IPS-20b (cell line): ENCODE measurements around the gene CA4.
"Not testable (repeated sequence)": the region's sequence is repeated elsewhere in the genome, so short reads cannot be mapped to it uniquely, and the experiment has no call there.

Experiments used
- H3K27ac ChIP-seq: one replicate; pipeline ENCODE4 v1.5.1; 2013; ENCODE audit warnings: low read length
- H3K27me3 ChIP-seq: 2 replicates; pipeline ENCODE4 v1.6.1; 2013; ENCODE audit warnings: mild to moderate bottlenecking, low read length, inconsistent platforms; ENCODE audit not compliant: insufficient read depth
- H3K36me3 ChIP-seq: 2 replicates; pipeline ENCODE4 v1.6.1; 2013; ENCODE audit warnings: low read depth, mild to moderate bottlenecking, inconsistent platforms, low read length, moderate library complexity; ENCODE audit not compliant: insufficient read depth
- H3K4me1 ChIP-seq: 2 replicates; pipeline ENCODE4 v1.6.1; 2013; ENCODE audit warnings: mild to moderate bottlenecking, control low read depth, inconsistent platforms, low read length, moderate library complexity; ENCODE audit not compliant: insufficient read depth
- H3K4me3 ChIP-seq: 2 replicates; pipeline ENCODE4 v1.5.1; 2013; ENCODE audit warnings: mild to moderate bottlenecking, low read length, inconsistent platforms
- H3K9ac ChIP-seq: 2 replicates; pipeline ENCODE4 v1.6.1; 2013; ENCODE audit warnings: low read depth, mild to moderate bottlenecking, inconsistent platforms, low read length, moderate library complexity
- H3K9me3 ChIP-seq: 2 replicates; pipeline ENCODE4 v1.6.1; 2013; ENCODE audit warnings: mild to moderate bottlenecking, low read depth, low read length, inconsistent platforms; ENCODE audit not compliant: insufficient read depth

Gene CA4

DNA sequence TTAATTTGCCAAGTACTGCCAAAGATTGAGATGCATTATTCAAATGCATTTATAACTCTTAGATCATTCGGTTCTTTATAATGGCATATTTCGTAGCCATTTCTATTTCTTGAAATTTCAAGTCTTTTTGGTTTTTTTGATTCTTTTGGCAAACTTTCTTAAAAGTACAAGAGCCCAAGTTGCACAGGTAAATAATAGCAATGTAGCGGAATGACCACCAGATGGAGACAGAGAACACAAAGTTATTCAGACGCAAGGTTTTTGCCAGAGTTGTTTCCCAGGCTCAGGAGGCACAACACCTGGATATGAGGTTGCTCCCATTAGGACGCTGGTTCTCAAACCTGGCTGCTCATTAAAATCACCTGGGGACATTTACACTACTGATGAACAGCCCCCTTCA lies 38.1 kb upstream of the CA4 start:
- H3K27ac ChIP-seq, H3K4me1 ChIP-seq, H3K27me3 ChIP-seq: not testable (repeated sequence)

DNA sequence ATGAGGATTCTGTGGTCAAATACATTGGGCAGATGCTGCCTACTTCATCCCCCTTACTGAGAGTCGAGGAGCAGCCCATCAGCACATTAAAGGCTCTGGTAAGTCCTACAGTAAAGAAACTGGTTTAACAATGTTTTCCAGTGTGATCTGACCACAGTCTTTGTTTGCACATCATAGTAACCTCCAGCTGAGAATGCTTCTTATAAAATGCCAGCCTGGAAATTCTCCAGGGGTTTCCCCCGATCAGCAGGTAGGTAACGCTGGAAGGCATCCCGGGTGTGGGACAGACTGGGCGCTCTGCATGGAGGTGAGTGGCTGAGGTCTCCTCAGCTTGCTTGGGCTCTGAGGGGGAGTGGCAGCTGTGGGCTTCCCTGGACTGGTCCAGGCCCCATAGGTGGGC lies 34.4 kb upstream of the CA4 start:
- H3K9ac ChIP-seq, H3K27me3 ChIP-seq, H3K4me1 ChIP-seq, H3K9me3 ChIP-seq, H3K4me3 ChIP-seq, H3K27ac ChIP-seq, H3K36me3 ChIP-seq: not testable (repeated sequence)

More for the DNA sequence above, 38.1 kb upstream of the CA4 start:
- H3K4me3 ChIP-seq, H3K9me3 ChIP-seq, H3K36me3 ChIP-seq, H3K9ac ChIP-seq: not testable (repeated sequence)

DNA sequence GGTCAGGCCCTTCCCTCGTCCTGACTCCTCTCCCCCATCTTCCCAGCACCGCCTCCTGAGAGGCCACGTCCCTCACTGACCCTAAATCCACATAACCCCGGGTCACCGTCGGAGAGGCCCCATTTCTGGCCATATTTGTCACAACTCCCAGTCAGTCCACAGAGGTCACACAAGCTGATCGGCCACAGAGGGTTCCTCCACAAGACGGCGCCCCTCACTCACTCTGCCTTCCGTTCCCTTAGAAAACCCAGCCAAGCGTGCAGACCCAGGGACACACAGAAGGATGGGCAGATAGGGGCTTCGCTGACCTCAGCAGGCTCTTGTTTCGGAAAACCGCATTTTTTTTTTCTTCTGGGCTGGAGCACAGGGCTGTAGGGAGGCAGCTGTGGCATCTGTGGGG lies 33.6 kb upstream of the CA4 start:
- H3K27me3 ChIP-seq, H3K4me3 ChIP-seq, H3K4me1 ChIP-seq, H3K9ac ChIP-seq, H3K9me3 ChIP-seq, H3K27ac ChIP-seq, H3K36me3 ChIP-seq: not testable (repeated sequence)

DNA sequence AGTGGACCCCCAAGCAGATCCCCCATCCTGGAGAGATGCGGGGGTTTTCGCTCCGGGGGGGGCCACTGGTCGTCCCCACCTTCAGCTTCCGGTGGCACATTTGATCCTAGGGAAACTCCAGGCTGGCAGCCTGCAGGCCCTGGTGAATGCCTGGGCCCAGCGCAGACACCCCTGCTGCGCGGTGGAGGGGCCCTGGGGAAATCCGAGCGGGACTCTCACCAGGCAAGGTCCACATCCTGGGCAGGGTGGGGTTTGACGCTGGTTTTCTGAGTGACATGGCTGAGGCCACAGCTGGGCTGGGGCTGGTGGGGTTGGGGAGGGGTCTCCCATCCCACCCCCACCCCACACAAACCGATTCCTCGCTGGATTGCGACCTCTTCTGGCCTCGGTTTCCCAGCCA lies 30.6 kb upstream of the CA4 start:
- not testable (repeated sequence) for H3K4me3 ChIP-seq, H3K27ac ChIP-seq, H3K27me3 ChIP-seq, H3K9ac ChIP-seq, H3K4me1 ChIP-seq, H3K36me3 ChIP-seq, H3K9me3 ChIP-seq

DNA sequence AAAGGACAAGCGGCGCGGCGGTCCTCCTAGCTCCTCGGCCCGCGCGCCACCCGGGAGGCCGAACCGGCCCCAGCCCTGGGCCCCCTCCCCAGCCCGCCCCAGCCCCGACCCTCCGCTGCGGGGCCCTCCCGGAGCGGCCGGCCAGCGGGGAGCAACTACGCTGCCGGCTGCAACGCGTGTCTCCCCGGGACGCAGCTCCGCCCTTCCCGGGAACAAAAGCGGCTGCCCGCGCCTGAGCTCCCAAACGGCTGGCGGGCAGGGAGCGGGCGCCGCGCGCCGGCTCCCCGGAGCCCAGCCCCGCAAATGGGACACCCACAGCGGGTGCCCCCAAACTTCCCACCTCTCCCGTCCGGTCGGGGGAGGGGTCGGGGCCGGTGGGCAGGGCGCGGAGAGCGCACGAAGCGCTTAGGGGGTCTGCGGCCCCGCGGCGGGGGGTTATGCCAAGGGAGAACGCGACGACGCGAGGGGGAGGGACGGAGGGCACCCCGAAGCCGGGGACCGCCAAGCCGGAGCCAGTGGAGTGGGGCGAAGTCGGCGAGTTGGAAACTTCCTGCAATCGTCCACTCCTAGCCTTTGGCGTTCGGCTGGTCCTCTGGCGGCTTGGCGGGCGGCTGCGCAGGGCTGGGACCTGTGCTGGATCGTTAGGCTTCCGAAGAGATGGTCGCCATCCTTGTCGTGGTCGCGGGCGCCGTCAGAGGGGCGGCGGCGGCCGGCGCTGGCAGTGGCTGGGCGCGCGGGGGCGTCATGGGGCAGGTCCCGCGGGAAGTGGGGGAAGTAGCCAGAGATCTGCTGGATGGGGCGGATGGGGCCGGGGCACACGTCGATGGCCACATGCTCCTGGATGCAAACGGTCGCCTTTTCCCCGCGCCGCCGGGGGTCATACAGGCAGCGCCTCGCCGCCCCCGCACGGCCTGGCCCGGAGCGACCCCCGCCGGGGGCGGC lies 29.7 kb upstream of the CA4 start:
- H3K4me1 ChIP-seq, H3K9me3 ChIP-seq, H3K36me3 ChIP-seq, H3K27ac ChIP-seq, H3K4me3 ChIP-seq, H3K9ac ChIP-seq, H3K27me3 ChIP-seq: not testable (repeated sequence)

DNA sequence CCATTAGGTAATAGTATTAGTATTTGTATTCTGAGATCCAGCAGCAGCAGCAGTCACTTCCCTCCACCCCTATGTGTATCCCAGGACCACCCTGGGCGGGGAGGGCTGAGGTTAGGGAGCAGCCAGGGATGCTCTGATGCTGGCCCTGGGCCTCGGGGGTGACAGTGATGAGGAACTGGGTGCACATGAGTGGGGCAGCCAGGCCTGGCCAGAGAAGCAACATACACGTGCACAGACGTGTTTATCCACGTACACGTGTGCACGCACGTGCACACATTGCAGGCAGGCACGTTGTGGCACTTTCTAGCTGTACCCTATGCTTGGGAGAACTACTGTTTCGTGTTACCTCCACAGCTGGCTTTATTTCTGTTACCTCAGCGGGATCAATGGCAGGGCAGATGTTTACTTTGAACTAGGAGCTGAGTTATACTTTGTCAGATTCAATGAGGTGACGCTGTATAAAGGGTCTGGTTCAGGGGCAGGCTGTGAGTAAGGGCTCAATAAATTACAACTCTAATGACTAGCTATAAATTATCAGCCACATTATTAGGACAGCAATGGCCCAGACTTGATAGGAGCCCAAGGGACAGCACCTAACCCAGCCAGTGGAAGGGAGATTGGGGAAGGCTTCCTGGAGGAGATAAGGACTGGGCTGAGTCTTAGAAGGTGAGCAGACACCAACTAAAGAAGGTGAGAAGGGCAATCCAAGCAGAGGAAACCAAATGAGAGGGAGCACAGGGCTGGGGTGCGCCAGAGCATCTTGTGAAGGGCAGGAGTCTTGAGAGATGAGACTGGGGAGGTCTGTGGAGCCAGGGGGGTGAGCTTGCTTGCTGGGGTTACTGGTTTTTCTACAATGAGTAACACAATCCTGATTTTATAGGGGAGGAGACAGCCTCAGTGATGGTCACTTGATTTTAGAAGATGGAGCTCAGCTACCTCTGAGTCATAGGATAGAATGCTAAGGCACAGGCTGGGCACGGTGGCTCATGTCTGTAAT lies 22.4 kb upstream of the CA4 start:
- Histone ChIP-seq H3K4me1 (no peaks in the 10 kb centered on the region), H3K36me3 (no peaks in the 10 kb centered on the region), H3K4me3 (no peak overlapping the region), H3K27me3 (peaks cover 14% of the 10 kb centered on the region), H3K27ac (no peak overlapping the region), H3K9ac (no peak overlapping the region), H3K9me3 (no peaks in the 10 kb centered on the region)

DNA sequence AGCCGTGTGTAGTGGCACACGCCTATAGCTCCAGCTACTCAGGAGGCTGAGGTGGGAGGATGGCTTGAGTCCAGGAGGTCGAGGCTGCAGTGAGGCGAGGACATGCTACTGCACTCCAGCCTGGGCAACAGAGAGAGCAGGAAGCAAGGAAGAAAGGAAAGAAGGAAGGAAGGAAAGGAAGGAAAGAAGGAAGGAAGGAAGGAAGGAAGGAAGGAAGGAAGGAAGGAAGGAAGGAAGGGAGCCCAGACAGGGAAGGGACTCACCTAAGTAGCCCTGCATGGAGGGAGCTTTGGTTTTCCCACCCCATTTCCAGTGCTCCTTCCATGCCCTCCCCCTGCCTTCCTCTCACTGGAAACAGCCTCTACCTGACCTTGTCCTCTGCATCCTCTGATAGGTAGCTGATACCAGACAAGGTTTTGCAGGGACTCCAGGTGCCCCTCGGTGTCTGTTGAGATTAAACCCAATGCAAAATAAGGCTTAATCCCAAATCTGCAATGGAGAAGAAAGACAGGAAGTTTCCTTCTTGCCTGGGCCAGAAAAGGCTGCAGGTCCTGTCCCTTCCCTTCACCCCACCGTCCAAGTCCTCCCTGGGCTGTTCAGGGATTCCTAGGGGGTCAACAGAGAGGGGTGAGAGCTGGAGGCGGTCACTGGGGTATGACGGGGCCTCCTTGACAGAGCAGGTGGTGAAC lies 21.5 kb upstream of the CA4 start:
- Histone ChIP-seq H3K27me3 (peaks cover 14% of the 10 kb centered on the region), H3K4me1 (no peaks in the 10 kb centered on the region), H3K27ac (no peak overlapping the region), H3K4me3 (no peak overlapping the region), H3K9me3 (no peaks in the 10 kb centered on the region), H3K9ac (no peak overlapping the region), H3K36me3 (no peaks in the 10 kb centered on the region)

DNA sequence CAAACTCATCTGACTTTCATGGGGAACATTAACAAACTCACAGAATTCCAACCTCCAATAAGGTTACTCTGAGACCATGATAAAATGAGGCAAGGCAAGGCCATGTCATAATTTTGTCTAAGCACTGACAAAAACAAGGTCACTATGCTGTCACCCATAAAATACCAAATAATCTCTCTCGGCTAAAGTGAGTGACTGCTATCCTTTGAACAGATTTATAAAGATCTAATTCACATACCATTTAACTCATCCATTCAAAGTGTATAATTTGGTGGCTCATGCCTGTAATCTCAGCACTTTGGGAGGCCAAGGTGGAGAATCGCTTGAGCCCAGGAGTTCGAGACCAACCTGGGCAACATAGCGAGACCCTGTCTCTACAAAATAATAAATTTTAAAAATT lies 20.6 kb upstream of the CA4 start:
- Histone ChIP-seq H3K36me3 (no peaks in the 10 kb centered on the region), H3K27me3 (peaks cover 17% of the 10 kb centered on the region), H3K27ac (no peak overlapping the region), H3K9ac (no peak overlapping the region), H3K4me3 (no peak overlapping the region), H3K9me3 (no peaks in the 10 kb centered on the region), H3K4me1 (no peaks in the 10 kb centered on the region)

DNA sequence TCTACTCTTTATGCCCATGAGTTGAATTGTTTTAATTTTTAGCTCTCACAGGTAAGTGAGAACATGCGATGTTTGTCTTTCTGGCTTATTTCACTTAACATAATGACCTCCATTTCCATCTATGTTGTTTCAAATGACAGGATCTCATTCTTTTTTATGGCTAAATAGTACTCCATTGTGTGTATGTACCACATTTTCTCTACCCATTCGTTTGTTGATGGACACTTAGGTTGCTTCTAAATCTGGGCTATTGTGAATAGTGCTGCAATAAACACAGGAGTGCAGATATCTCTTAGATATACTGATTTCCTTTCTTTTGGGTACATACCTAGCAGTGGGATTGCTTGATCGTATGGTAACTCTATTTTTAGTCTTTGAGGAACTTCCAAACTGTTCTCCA lies 19.3 kb upstream of the CA4 start:
- Histone ChIP-seq H3K27me3 (peaks cover 29% of the 10 kb centered on the region), H3K4me3 (no peak overlapping the region), H3K27ac (no peak overlapping the region), H3K36me3 (no peaks in the 10 kb centered on the region), H3K9ac (no peak overlapping the region), H3K9me3 (no peaks in the 10 kb centered on the region), H3K4me1 (no peaks in the 10 kb centered on the region)

DNA sequence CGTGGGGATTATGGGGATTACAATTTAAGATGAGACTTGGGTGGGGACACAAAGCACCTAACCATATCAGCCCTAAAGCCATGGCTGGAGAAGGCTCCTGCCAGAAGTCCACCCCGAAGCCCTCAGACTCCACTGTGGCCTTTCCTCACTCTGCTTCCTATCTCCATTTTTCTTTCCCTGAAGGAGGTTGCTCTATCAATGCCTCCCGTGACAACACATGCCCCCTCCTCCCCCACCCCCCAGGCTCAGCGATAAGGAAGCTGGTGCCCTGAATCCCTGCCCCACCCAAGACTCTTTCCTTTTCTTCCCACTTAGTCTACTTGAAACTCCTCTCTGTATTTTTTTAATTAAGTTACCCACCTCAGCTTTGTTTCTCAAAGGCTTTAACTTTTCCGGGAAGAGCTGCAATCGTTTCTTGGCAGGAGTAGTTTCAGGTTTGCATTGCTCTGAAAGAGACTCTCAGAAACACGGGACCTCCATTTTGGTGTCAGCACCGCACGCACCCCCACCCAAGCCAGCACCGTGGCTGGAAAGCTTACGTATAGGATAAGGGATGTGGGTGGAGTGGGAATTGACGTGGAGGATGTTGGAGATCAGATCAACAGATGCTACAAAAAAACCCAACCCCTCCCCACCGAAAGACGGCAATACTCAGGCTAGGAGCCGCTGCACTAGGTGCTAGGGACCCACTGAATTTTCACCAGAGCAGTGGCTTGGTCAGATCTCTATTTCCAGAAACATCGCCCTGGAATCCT lies 15.2 kb upstream of the CA4 start:
- Histone ChIP-seq H3K4me3 (peak overlapping the region; percentile 86), H3K9me3 (no peaks in the 10 kb centered on the region; the same call in 1 of the 2 replicates), H3K27ac (no peak overlapping the region), H3K9ac (peak overlapping the region; percentile 55; the same call in 1 of the 2 replicates), H3K36me3 (no peaks in the 10 kb centered on the region), H3K4me1 (peaks cover 7% of the 10 kb centered on the region; the same call in 1 of the 2 replicates), H3K27me3 (peaks cover 55% of the 10 kb centered on the region)
